GM23248 (cell line): ENCODE data around the gene ZBTB49. TPM values are rescaled to one million over a fixed set of nuclear protein-coding genes. Genes with fewer than 3 reads are reported as not detected.

Experiments
- DNase-seq: peaks from one replicate; pipeline ENCODE4 v3.0.0-alpha.2; 2015
- H2AFZ ChIP-seq: fragments of 200-600 bp; sonication (generic); 2 replicates; pipeline ENCODE4 v1.6.1; 2016; ENCODE audit warnings: antibody characterized with exemption
- H3F3A ChIP-seq: fragments of 200-600 bp; sonication (generic); 2 replicates; pipeline ENCODE4 v1.6.1; 2016; ENCODE audit warnings: mild to moderate bottlenecking, antibody characterized with exemption, mixed run types; ENCODE audit not compliant: insufficient read depth
- H3K27ac ChIP-seq: fragments of 200-600 bp; sonication (generic); 2 replicates; pipeline ENCODE4 v1.5.1; 2016; ENCODE audit warnings: mild to moderate bottlenecking
- H3K27me3 ChIP-seq: fragments of 200-600 bp; sonication (generic); replicated peaks from 2 replicates; pipeline ENCODE4 v1.6.1; 2016; ENCODE audit warnings: mild to moderate bottlenecking; ENCODE audit not compliant: insufficient read depth
- H3K36me3 ChIP-seq: fragments of 200-600 bp; sonication (generic); 2 replicates; pipeline ENCODE4 v1.6.1; 2016; ENCODE audit warnings: low read depth, mild to moderate bottlenecking
- H3K4me1 ChIP-seq: fragments of 200-600 bp; sonication (generic); 2 replicates; pipeline ENCODE4 v1.6.1; 2016; ENCODE audit warnings: mild to moderate bottlenecking; ENCODE audit not compliant: insufficient read depth
- H3K4me2 ChIP-seq: fragments of 200-600 bp; sonication (generic); one replicate; pipeline ENCODE4 v1.6.1; 2016; ENCODE audit warnings: mild to moderate bottlenecking; ENCODE audit not compliant: unreplicated experiment
- H3K4me3 ChIP-seq: fragments of 200-600 bp; sonication (generic); 2 replicates; pipeline ENCODE4 v1.5.1; 2016; ENCODE audit warnings: mild to moderate bottlenecking
- H3K79me2 ChIP-seq: fragments of 200-600 bp; sonication (generic); 2 replicates; pipeline ENCODE4 v1.6.1; 2016; ENCODE audit warnings: mild to moderate bottlenecking; ENCODE audit not compliant: insufficient read depth
- H3K9ac ChIP-seq: fragments of 200-600 bp; sonication (generic); 2 replicates; pipeline ENCODE4 v1.6.1; 2016; ENCODE audit warnings: mild to moderate bottlenecking
- H3K9me2 ChIP-seq: fragments of 200-600 bp; sonication (generic); 2 replicates; pipeline ENCODE4 v1.6.1; 2016; ENCODE audit warnings: mixed run types, mild to moderate bottlenecking, moderate library complexity; ENCODE audit not compliant: insufficient read depth
- H3K9me3 ChIP-seq: fragments of 200-600 bp; sonication (generic); one replicate; pipeline ENCODE4 v1.6.1; 2017; ENCODE audit warnings: low read depth
- H4K20me1 ChIP-seq: fragments of 200-600 bp; sonication (generic); 2 replicates; pipeline ENCODE4 v1.6.0; 2016; ENCODE audit not compliant: insufficient read depth
- EZH2 ChIP-seq: fragments of 200-600 bp; sonication (generic); IDR thresholded peaks from 2 replicates; pipeline ENCODE4 v1.6.1; 2018; ENCODE audit warnings: antibody characterized with exemption, mild to moderate bottlenecking; ENCODE audit not compliant: insufficient read depth, poor library complexity, severe bottlenecking
- EZH2phosphoT487 ChIP-seq: fragments of 200-600 bp; sonication (generic); IDR thresholded peaks from 2 replicates; pipeline ENCODE4 v1.6.1; 2018; ENCODE audit warnings: antibody characterized with exemption, moderate library complexity, mild to moderate bottlenecking, low read depth; ENCODE audit not compliant: insufficient read depth
- WGBS, 2 experiments: methylation state at CpG; one replicate each; pipeline ENCODE4 v1.1.6; 2015 to 2017; ENCODE audit warnings: low lambda C conversion rate in 2 of 2, low coverage in 1 of 2; ENCODE audit errors: missing lambda C conversion rate in 2 of 2; 5-methylcytosine and 5-hydroxymethylcytosine counted together
- in situ Hi-C: fragments of 300-500 bp; cut with MboI; formaldehyde crosslinking; loops from 2 replicates; pipeline ENCODE4 v1.15.0; 2020
- polyA plus RNA-seq: library from polyadenylated mRNA; unstranded; fragments of >200 nt; fragmentation: Nextera tagmentation; extraction: Ambion mirVana; gene quantifications from 2 replicates; pipeline ENCODE4 v1.2.1, GENCODE V29; 2016
- total RNA-seq: library from RNA; depleted of rRNA; stranded (reverse); fragments of >200 nt; shearing (Covaris generic); gene quantifications from 2 replicates; pipeline ENCODE4 v1.2.3, GENCODE V29; 2014

Gene ZBTB49
- total and polyA plus RNA-seq, 2 experiments from 2014 or later = 1.9 to 2.9 TPM

DNA sequence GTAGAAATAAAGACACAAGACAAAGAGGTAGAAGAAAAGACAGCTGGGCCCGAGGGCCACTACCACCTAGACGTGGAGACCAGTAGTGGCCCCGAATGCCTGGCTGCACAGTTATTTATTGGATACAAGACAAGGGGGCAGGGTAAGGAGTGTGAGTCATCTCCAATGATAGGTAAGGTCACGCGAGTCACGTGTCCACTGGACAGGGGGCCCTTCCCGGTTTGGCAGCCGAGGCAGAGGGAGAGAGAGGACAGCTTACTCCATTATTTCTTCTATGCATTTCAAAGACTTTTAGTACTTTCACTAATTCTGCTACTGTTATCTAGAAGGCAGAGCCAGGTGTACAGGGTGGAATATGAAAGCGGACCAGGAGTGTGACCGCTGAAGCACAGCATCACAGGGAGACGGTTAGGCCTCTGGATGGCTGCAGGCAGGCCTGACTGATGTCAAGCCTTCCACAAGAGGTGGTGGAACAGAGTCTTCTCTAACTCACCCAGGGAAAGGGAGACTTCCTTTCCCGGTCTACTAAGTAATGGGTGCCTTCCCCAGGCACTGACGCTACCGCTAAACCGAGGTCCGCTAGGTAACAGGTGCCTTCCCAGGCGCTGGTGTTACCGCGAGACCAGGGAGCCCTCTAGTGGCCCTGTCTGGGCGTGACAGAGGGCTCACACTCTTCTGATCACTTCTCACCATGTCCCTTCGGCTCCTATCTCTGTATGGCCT, 44.9 kb downstream of the ZBTB49 start:
- Histone ChIP-seq H3K4me3 (no peak overlapping the region), H3K27me3 (peaks cover 13% of the 10 kb centered on the region; the same call in 1 of the 2 replicates), H3F3A (peaks cover 17% of the 10 kb centered on the region), H3K4me2 (no peak overlapping the region), H3K9me2 (no peaks in the 10 kb centered on the region), H3K9ac (no peak overlapping the region), H3K36me3 (no peaks in the 10 kb centered on the region), H3K27ac (no peak overlapping the region), H4K20me1 (no peaks in the 10 kb centered on the region), H3K4me1 (no peaks in the 10 kb centered on the region; the same call in 1 of the 2 replicates), H3K79me2 (no peaks in the 10 kb centered on the region), H2AFZ (no peak overlapping the region), H3K9me3 (no peaks in the 10 kb centered on the region)
- WGBS, 2 experiments = 30 to 32% methylated on average over 20 to 21 of the region's 21 CpGs
- in situ Hi-C loops = no loop called here
- peak; percentile 63 for DNase-seq
- no peak for TF ChIP-seq EZH2phosphoT487
- no peak for TF ChIP-seq EZH2

GRCh38 chr4:4338210-4339001, 48.4 kb downstream of the ZBTB49 start:
- H3K4me1 ChIP-seq = no peaks in the 10 kb centered on the region
- peaks cover 13% of the 10 kb centered on the region; the same call in 1 of the 2 replicates for H3K27me3 ChIP-seq
- no peak for DNase-seq
- no peak overlapping the region for H3K27ac ChIP-seq
- in situ Hi-C loops = no loop called here
- peaks cover 4% of the 10 kb centered on the region; the same call in 1 of the 2 replicates for H3F3A ChIP-seq
- no peak overlapping the region for H3K4me3 ChIP-seq
- WGBS, 2 experiments = 71 to 73% methylated on average over 10 to 11 of the region's 11 CpGs
- H3K9ac ChIP-seq = no peak overlapping the region
- no peaks in the 10 kb centered on the region for H3K79me2 ChIP-seq
- H3K9me2 ChIP-seq = no peaks in the 10 kb centered on the region
- no peaks in the 10 kb centered on the region for H4K20me1 ChIP-seq
- no peaks in the 10 kb centered on the region for H3K36me3 ChIP-seq
- no peak overlapping the region for H3K4me2 ChIP-seq
- no peak for TF ChIP-seq EZH2phosphoT487
- TF ChIP-seq EZH2 = no peak
- no peak overlapping the region for H2AFZ ChIP-seq
- H3K9me3 ChIP-seq = no peaks in the 10 kb centered on the region

DNA sequence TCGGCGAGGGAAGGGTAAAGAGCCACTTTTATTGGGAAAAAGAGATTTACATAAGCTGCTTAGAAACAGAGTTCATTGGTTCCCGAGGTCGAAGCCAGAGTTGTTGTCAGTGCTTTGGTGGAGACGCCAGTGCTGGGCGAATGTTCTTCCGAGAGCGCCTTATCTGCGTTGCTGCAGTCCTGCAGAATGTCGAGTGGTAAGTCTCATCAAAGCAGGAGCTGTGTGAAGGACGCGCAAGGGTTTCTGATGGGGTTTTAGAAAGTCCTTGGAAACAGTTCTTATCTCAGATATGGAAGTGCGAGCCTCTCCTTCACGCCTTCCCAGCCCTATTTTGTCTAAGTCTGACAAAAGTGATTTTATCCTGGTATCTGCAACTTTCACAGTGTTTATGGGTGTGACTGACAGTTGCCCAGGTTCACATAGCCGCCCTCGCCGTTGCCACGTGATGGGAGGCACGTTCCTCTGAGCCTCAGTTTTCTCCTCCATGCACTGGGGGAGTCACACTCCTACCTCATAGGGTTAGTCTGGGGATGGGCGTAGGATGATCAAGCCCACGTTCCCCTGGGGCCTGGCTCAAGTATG, 49.5 kb downstream of the ZBTB49 start:
- no peaks in the 10 kb centered on the region for H3K36me3 ChIP-seq
- in situ Hi-C loops = no loop called here
- H3K79me2 ChIP-seq = no peaks in the 10 kb centered on the region
- no peak overlapping the region for H3K9ac ChIP-seq
- no peaks in the 10 kb centered on the region for H3K9me3 ChIP-seq
- H3K4me2 ChIP-seq = no peak overlapping the region
- TF ChIP-seq EZH2phosphoT487 (no peak), EZH2 (no peak)
- peaks cover 22% of the 10 kb centered on the region; the same call in 1 of the 2 replicates for H3K27me3 ChIP-seq
- no peaks in the 10 kb centered on the region for H4K20me1 ChIP-seq
- H3K4me3 ChIP-seq = no peak overlapping the region
- H3K4me1 ChIP-seq = no peaks in the 10 kb centered on the region
- 35 to 45% methylated on average over 21 of the region's 21 CpGs for WGBS, 2 experiments
- peak; percentile 4 for DNase-seq
- no peak overlapping the region for H2AFZ ChIP-seq
- H3K9me2 ChIP-seq = no peaks in the 10 kb centered on the region
- no peaks in the 10 kb centered on the region for H3F3A ChIP-seq
- no peak overlapping the region for H3K27ac ChIP-seq

DNA sequence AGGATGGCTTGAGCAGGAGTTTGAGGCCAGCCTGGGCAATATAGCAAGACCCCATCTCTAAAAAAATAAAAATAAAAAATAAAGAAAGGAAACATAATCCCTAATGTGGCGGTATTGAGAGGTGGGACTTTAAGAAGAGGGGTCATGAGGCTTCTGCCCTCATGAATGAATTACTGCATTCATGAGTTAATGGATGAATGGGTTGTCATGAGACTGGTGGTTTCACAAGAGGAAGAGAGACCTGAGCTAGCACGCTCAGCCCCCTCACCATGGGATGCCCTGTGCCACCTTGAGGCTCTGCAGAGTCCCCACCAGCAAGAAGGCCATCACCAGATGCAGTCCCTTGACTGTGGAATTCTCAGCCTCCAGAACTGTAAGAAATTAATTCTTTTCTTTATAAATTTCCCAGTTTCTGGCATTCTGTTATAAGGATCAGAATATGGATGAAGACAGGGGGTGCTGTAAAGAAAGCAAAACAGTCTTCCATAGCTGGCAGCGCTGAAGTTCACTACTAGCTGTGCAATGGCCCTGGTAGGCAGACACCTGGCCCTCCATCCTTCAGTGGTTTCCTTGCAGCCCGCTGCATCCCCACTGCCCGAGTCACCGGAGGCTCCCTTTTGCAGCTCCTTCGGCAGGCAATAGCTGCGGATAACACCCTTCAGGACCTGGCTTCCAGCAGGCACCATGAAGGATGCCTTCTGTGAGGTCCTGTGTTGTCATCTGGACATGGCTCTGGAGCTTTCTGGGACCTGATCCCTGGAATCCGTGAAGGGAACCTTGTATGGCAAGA, 52.0 kb downstream of the ZBTB49 start:
- TF ChIP-seq EZH2phosphoT487 (no peak), EZH2 (no peak)
- no peak for DNase-seq
- Histone ChIP-seq H3K9me3 (no peaks in the 10 kb centered on the region), H3K27ac (no peak overlapping the region), H2AFZ (no peak overlapping the region), H3K9ac (no peak overlapping the region), H3F3A (no peaks in the 10 kb centered on the region), H3K36me3 (no peaks in the 10 kb centered on the region), H3K79me2 (no peaks in the 10 kb centered on the region), H4K20me1 (no peaks in the 10 kb centered on the region), H3K27me3 (peaks cover 22% of the 10 kb centered on the region; the same call in 1 of the 2 replicates), H3K4me1 (no peaks in the 10 kb centered on the region), H3K4me3 (no peak overlapping the region), H3K4me2 (no peak overlapping the region), H3K9me2 (no peaks in the 10 kb centered on the region)
- 78 to 80% methylated on average over 9 of the region's 9 CpGs for WGBS, 2 experiments
- in situ Hi-C loops = no loop called here
